Neural cell (in vitro differentiated cells): Measurements from ENCODE around the gene PRKAG3. TPM values are rescaled to one million over a fixed set of nuclear protein-coding genes. Genes with fewer than 3 reads are reported as not detected.

Experiments
- H2AFZ ChIP-seq: fragments of 200-600, 300-800 bp; sonication (generic), shearing (Covaris generic); 2 replicates; pipeline ENCODE4 v1.6.0; 2014; ENCODE audit warnings: low read depth, mild to moderate bottlenecking, antibody characterized with exemption, low read length, moderate library complexity
- H3F3A ChIP-seq: fragments of 200-600 bp; shearing (Covaris generic); 2 replicates; pipeline ENCODE4 v1.6.1; 2016; ENCODE audit warnings: mild to moderate bottlenecking, moderate library complexity, mixed read lengths, antibody characterized with exemption, low read length; ENCODE audit not compliant: insufficient read depth, poor library complexity, severe bottlenecking
- H3K27ac ChIP-seq: fragments of 200-600, 300-800 bp; sonication (generic), shearing (Covaris generic); 2 replicates; pipeline ENCODE4 v1.5.1; 2014; ENCODE audit warnings: mild to moderate bottlenecking, low read length, moderate library complexity
- H3K27me3 ChIP-seq: fragments of 300-800, 200-600 bp; sonication (generic), shearing (Covaris generic); 2 replicates; pipeline ENCODE4 v1.6.0; 2014; ENCODE audit warnings: mild to moderate bottlenecking, low read depth, low read length, moderate library complexity; ENCODE audit not compliant: insufficient read depth
- H3K36me3 ChIP-seq: fragments of 300-800, 200-600 bp; sonication (generic), shearing (Covaris generic); 2 replicates; pipeline ENCODE4 v1.5.1; 2014; ENCODE audit warnings: mild to moderate bottlenecking, antibody characterized with exemption, low read length, moderate library complexity; ENCODE audit not compliant: insufficient read depth
- H3K4me2 ChIP-seq: fragments of 300-800, 200-600 bp; sonication (generic), shearing (Covaris generic); 2 replicates; pipeline ENCODE4 v1.6.0; 2014; ENCODE audit warnings: mild to moderate bottlenecking, low read length
- H3K4me3 ChIP-seq: fragments of 300-800, 200-600 bp; sonication (generic), shearing (Covaris generic); 2 replicates; pipeline ENCODE4 v1.5.1; 2014; ENCODE audit warnings: mild to moderate bottlenecking, low read length, moderate library complexity
- H3K79me2 ChIP-seq: fragments of 200-600 bp; shearing (Covaris generic); replicated peaks from 2 replicates; pipeline ENCODE4 v1.6.0; 2014; ENCODE audit warnings: mild to moderate bottlenecking, low read length, moderate library complexity; ENCODE audit not compliant: insufficient read depth
- H3K9ac ChIP-seq: fragments of 300-800, 200-600 bp; sonication (generic), shearing (Covaris generic); 2 replicates; pipeline ENCODE4 v1.6.1; 2016; ENCODE audit warnings: mild to moderate bottlenecking, low read length, mixed read lengths
- H3K9me2 ChIP-seq: fragments of 200-600 bp; shearing (Covaris generic); 2 replicates; pipeline ENCODE4 v1.6.1; 2016; ENCODE audit warnings: mild to moderate bottlenecking, low read length, mixed read lengths; ENCODE audit not compliant: insufficient read depth
- H3K9me3 ChIP-seq: fragments of 200-600, 300-800 bp; sonication (generic), shearing (Covaris generic); 2 replicates; pipeline ENCODE4 v1.6.1; 2016; ENCODE audit warnings: mild to moderate bottlenecking, mixed run types, low read length, moderate library complexity, mixed read lengths
- H4K20me1 ChIP-seq: fragments of 200-600 bp; shearing (Covaris generic); 2 replicates; pipeline ENCODE4 v1.6.1; 2016; ENCODE audit warnings: mild to moderate bottlenecking, mixed run types; ENCODE audit not compliant: insufficient read depth
- CTCF ChIP-seq: fragments of 450-650 bp; IDR thresholded peaks from 2 replicates; pipeline ENCODE4 v1.5.1; 2014; ENCODE audit warnings: antibody characterized with exemption, mild to moderate bottlenecking, moderate library complexity; ENCODE audit not compliant: poor library complexity, severe bottlenecking
- EP300 ChIP-seq: fragments of 450-650 bp; conservative IDR thresholded peaks from 2 replicates; pipeline ENCODE4 v1.6.1; 2014; ENCODE audit warnings: antibody characterized with exemption, mild to moderate bottlenecking, moderate library complexity; ENCODE audit not compliant: poor library complexity, severe bottlenecking
- EZH2 ChIP-seq: fragments of 200-600, 300-800 bp; shearing (Covaris generic), sonication (generic); IDR thresholded peaks from 2 replicates; pipeline ENCODE4 v1.6.1; 2014; ENCODE audit warnings: antibody characterized with exemption, low read length, borderline replicate concordance, mild to moderate bottlenecking; ENCODE audit not compliant: insufficient read depth, poor library complexity, severe bottlenecking
- MXI1 ChIP-seq: fragments of 450-650 bp; conservative IDR thresholded peaks from 2 replicates; pipeline ENCODE4 v1.6.1; 2014; ENCODE audit warnings: antibody characterized with exemption, mild to moderate bottlenecking; ENCODE audit not compliant: poor library complexity, severe bottlenecking
- POLR2AphosphoS5 ChIP-seq: IDR thresholded peaks from 2 replicates; pipeline ENCODE4 v1.6.1; 2012
- RAD21 ChIP-seq: fragments of 450-650 bp; conservative IDR thresholded peaks from 2 replicates; pipeline ENCODE4 v1.6.1; 2014; ENCODE audit warnings: antibody characterized with exemption, mild to moderate bottlenecking, moderate library complexity
- REST ChIP-seq: IDR thresholded peaks from 2 replicates; pipeline ENCODE4 v1.6.1; 2012; ENCODE audit warnings: borderline replicate concordance
- SMC3 ChIP-seq: fragments of 450-650 bp; conservative IDR thresholded peaks from 2 replicates; pipeline ENCODE4 v1.6.1; 2014; ENCODE audit warnings: antibody characterized with exemption, mild to moderate bottlenecking, moderate library complexity; ENCODE audit not compliant: poor library complexity
- TAF1 ChIP-seq: IDR thresholded peaks from 2 replicates; pipeline ENCODE4 v1.6.1; 2012; ENCODE audit warnings: low read depth
- polyA plus RNA-seq: library from polyadenylated mRNA; depleted of rRNA; stranded (reverse); fragments of >200 nt; gene quantifications from 2 replicates; pipeline ENCODE4 v1.2.3, GENCODE V29; 2014

Gene PRKAG3
- polyA plus RNA-seq, 1 donor from 2014 or later: not detected

GRCh38 chr2:218811382-218811781 is 20.2 kb downstream of the PRKAG3 start:
- Histone ChIP-seq H3K27ac (no peak overlapping the region), H3K27me3 (no peaks in the 10 kb centered on the region), H3F3A (no peaks in the 10 kb centered on the region), H3K9ac (no peak overlapping the region), H3K4me3 (no peak overlapping the region), H3K36me3 (no peaks in the 10 kb centered on the region), H3K9me3 (no peaks in the 10 kb centered on the region), H3K79me2 (no peaks in the 10 kb centered on the region), H3K9me2 (no peaks in the 10 kb centered on the region), H4K20me1 (no peaks in the 10 kb centered on the region), H2AFZ (no peak overlapping the region), H3K4me2 (no peak overlapping the region)
- TF ChIP-seq REST (no peak), EZH2 (no peak), CTCF (no peak), POLR2AphosphoS5 (no peak), SMC3 (no peak), MXI1 (no peak), EP300 (no peak), RAD21 (no peak), TAF1 (no peak)

- no peak overlapping the region for H3K9ac ChIP-seq
- no peak overlapping the region for H3K4me2 ChIP-seq
- H3K9me2 ChIP-seq: no peaks in the 10 kb centered on the region
- H3K36me3 ChIP-seq: no peaks in the 10 kb centered on the region
- no peak overlapping the region for H2AFZ ChIP-seq
- no peak overlapping the region for H3K27ac ChIP-seq
- H3K9me3 ChIP-seq: no peaks in the 10 kb centered on the region
- no peaks in the 10 kb centered on the region for H3K79me2 ChIP-seq
- H4K20me1 ChIP-seq: no peaks in the 10 kb centered on the region
- no peaks in the 10 kb centered on the region for H3K27me3 ChIP-seq
- TF ChIP-seq POLR2AphosphoS5 (no peak), REST (no peak), MXI1 (no peak), CTCF (no peak), SMC3 (no peak), RAD21 (no peak), TAF1 (no peak), EZH2 (no peak), EP300 (no peak)
- no peak overlapping the region for H3K4me3 ChIP-seq
- no peaks in the 10 kb centered on the region for H3F3A ChIP-seq
These were observed 21.3 kb downstream of the PRKAG3 start for GRCh38 chr2:218810256-218810655.
